Measurements from ENCODE around the gene FANCC. TPM values are rescaled to one million over a fixed set of nuclear protein-coding genes. Genes with fewer than 3 reads are reported as not detected.
"Not testable (repeated sequence)": the region's sequence is repeated elsewhere in the genome, so short reads cannot be mapped to it uniquely, and the experiment has no call there.

Gene FANCC
- total and polyA plus RNA-seq, 2 donors (not counting 1 experiment from before 2014, with no cell fraction given), result 8.9 to 9.0 TPM

GRCh38 chr9:95332860-95333259 is 15.4 kb upstream of the FANCC start:
- no peak overlapping the region for H3K27ac ChIP-seq (ENCODE audit: insufficient read depth, low read length)
- no peak for DNase-seq (ENCODE audit: low read depth in 2 of 2)

GRCh38 chr9:95330720-95331404 is 13.4 kb upstream of the FANCC start:
- Histone ChIP-seq H3K4me3 (replicated peaks in 1 of 4; ENCODE audit: control extremely low read depth in 1 of 4, insufficient read depth in 1 of 4, low read depth in 3 of 4, low read length in 4 of 4) (no peak overlapping the region), H3K4me2 (ENCODE audit: extremely low read depth, insufficient read depth, low read length) (no peak overlapping the region), H3K4me1 (ENCODE audit: control insufficient read depth, extremely low read depth, insufficient read depth, low read length) (no peaks in the 10 kb centered on the region), H3K79me2 (ENCODE audit: control insufficient read depth, insufficient read depth, low read length) (no peaks in the 10 kb centered on the region), H3K9ac (ENCODE audit: insufficient read depth, low read length) (no peak overlapping the region), H3K36me3 (ENCODE audit: control insufficient read depth, insufficient read depth, low read length) (no peaks in the 10 kb centered on the region), H3K9me3 (ENCODE audit: control insufficient read depth, insufficient read depth, low read depth, low read length) (no peaks in the 10 kb centered on the region), H2AFZ (ENCODE audit: low read length) (no peak overlapping the region), H4K20me1 (ENCODE audit: control insufficient read depth, extremely low read depth, insufficient read depth, low read length) (no peaks in the 10 kb centered on the region), H3K27me3 (ENCODE audit: control insufficient read depth, insufficient read depth, low read length) (no peaks in the 10 kb centered on the region), H3K27ac (ENCODE audit: insufficient read depth, low read length) (no peak overlapping the region)
- DNase-seq (ENCODE audit: low read depth in 2 of 2), result no peak
- no peak for TF ChIP-seq CTCF (conservative IDR thresholded peaks at IDR 0.05 in 1 of 2, IDR thresholded peaks at IDR 0.05 in 1 of 2; ENCODE audit: low read depth in 1 of 2, low read length in 2 of 2)

More at GRCh38 chr9:95332860-95333259, 15.4 kb upstream of the FANCC start:
- no peaks in the 10 kb centered on the region for H3K4me1 ChIP-seq (ENCODE audit: control insufficient read depth, extremely low read depth, insufficient read depth, low read length)
- no peak overlapping the region for H3K4me2 ChIP-seq (ENCODE audit: extremely low read depth, insufficient read depth, low read length)
- TF ChIP-seq EZH2 (IDR thresholded peaks at IDR 0.05; ENCODE audit: low read length, missing control alignments) (no peak), CTCF (conservative IDR thresholded peaks at IDR 0.05 in 1 of 2, IDR thresholded peaks at IDR 0.05 in 1 of 2; ENCODE audit: low read depth in 1 of 2, low read length in 2 of 2) (no peak)
- no peak overlapping the region for H3K9ac ChIP-seq (ENCODE audit: insufficient read depth, low read length)
- H3K27me3 ChIP-seq (ENCODE audit: control insufficient read depth, insufficient read depth, low read length), result no peaks in the 10 kb centered on the region
- no peaks in the 10 kb centered on the region for H3K79me2 ChIP-seq (ENCODE audit: control insufficient read depth, insufficient read depth, low read length)
- no peak overlapping the region for H3K4me3 ChIP-seq (replicated peaks in 1 of 4; ENCODE audit: control extremely low read depth in 1 of 4, insufficient read depth in 1 of 4, low read depth in 3 of 4, low read length in 4 of 4)
- no peaks in the 10 kb centered on the region for H3K36me3 ChIP-seq (ENCODE audit: control insufficient read depth, insufficient read depth, low read length)
- H3K9me3 ChIP-seq (ENCODE audit: control insufficient read depth, insufficient read depth, low read depth, low read length), result no peaks in the 10 kb centered on the region
- no peak overlapping the region for H2AFZ ChIP-seq (ENCODE audit: low read length)
- H4K20me1 ChIP-seq (ENCODE audit: control insufficient read depth, extremely low read depth, insufficient read depth, low read length), result no peaks in the 10 kb centered on the region

- not testable (repeated sequence) for H3K27ac ChIP-seq (ENCODE audit: insufficient read depth, low read length); H3K9ac ChIP-seq (ENCODE audit: insufficient read depth, low read length); H4K20me1 ChIP-seq (ENCODE audit: control insufficient read depth, extremely low read depth, insufficient read depth, low read length); DNase-seq (ENCODE audit: low read depth in 2 of 2); H3K9me3 ChIP-seq (ENCODE audit: control insufficient read depth, insufficient read depth, low read depth, low read length); H3K4me1 ChIP-seq (ENCODE audit: control insufficient read depth, extremely low read depth, insufficient read depth, low read length); H3K4me3 ChIP-seq (replicated peaks in 1 of 4; ENCODE audit: control extremely low read depth in 1 of 4, insufficient read depth in 1 of 4, low read depth in 3 of 4, low read length in 4 of 4); H3K36me3 ChIP-seq (ENCODE audit: control insufficient read depth, insufficient read depth, low read length); H2AFZ ChIP-seq (ENCODE audit: low read length); H3K4me2 ChIP-seq (ENCODE audit: extremely low read depth, insufficient read depth, low read length); H3K27me3 ChIP-seq (ENCODE audit: control insufficient read depth, insufficient read depth, low read length); H3K79me2 ChIP-seq (ENCODE audit: control insufficient read depth, insufficient read depth, low read length)
Measured at GRCh38 chr9:95329061-95329460, 11.6 kb upstream of the FANCC start.
